ENCODE measurements around the gene ADCY7.

The ADCY7 gene

DNA sequence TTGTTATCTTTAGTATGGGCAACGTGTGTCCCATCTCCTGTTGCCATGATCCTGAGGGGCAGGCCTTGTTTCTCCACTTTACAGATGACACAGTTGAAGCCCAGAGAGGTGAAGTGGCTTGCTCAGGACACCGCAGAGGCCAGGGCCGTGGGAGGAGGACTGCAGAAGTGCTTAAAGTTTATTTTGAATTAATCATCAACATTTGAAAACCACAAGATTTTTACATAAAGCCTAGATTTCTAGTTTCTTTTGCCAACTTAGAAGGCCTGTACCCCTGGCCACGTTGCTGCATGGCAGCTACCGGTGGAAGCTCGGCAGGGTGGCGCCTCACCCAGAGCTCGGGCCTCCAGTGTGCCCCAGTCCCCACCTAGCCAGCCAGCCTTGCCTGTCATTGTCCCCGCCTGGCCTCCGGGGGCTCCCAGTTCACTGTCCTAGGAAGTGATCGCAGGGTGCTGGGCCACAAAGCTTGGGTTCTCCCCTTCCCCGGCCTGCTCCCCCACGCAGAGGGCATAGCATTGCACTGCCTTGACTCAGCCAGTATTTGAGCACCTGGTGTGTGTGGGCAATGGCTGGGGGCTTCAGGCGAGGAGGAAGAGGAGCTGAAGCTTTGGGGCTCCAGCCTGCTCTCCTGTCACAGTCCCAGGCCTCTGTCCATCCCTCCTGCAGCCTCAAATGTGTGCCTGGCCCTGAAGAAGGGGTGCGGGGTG lies 14.8 kb upstream of the ADCY7 start:
- no peak for DNase-seq

- no peak for DNase-seq
Measured at GRCh38 chr16:50252082-50252611, 14.2 kb upstream of the ADCY7 start.

DNA sequence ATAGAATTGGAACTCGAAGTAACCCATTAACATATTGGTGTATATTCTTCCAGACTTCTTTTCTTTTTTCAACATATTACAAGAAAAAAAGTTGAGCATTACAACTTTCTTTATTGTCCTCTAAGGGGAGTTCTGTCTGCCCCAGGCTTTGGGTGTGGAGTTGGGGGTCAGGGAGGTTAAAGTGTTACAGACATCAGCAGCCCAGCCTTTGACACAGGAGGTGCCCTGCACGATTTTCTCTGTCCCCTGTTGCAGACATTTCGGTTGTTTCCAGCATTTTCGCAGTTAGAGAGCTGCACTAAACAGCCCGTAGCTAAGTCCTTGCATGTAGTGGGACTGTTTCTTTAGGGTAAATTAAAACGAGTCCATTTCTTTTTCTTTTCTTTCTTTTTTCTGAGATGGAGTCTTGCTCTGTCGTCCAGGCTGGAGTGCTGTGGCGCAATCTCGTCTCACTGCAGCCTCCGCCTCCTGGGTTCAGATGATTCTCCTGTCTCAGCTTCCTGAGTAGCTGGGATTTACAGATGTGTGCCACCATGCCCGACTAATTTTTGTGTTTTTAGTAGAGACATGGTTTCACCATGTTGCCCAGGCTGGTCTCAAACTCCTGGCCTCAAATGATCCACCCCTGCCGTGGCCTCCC lies 13.4 kb upstream of the ADCY7 start:
- DNase-seq = no peak

- DNase-seq = no peak
Measured at GRCh38 chr16:50253514-50253910, 12.8 kb upstream of the ADCY7 start.

- no peak for DNase-seq
Measured at GRCh38 chr16:50254072-50254471, 12.3 kb upstream of the ADCY7 start.

GRCh38 chr16:50255538-50255937 lies 10.8 kb upstream of the ADCY7 start:
- no peak for DNase-seq

DNA sequence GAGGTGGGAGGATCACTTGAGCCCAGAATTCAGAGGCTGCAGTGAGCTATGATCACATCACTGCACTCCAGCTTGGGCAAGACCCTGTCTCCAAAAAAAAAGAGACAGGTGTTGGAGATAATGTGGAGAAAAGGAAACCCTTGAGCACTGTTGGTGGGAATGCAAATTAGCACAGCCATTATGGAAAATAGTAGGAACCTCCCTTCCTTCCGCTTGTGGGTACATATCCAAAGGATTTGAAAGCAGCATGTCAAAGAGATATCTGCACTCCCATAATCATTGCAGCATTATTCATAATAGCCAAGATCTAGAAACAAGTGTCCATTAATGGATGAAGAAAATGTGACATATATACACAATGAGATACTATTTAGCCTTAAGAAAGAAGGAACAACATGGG lies 9.7 kb upstream of the ADCY7 start:
- no peak for DNase-seq

GRCh38 chr16:50257876-50258275 lies 8.5 kb upstream of the ADCY7 start:
- no peak for DNase-seq

DNA sequence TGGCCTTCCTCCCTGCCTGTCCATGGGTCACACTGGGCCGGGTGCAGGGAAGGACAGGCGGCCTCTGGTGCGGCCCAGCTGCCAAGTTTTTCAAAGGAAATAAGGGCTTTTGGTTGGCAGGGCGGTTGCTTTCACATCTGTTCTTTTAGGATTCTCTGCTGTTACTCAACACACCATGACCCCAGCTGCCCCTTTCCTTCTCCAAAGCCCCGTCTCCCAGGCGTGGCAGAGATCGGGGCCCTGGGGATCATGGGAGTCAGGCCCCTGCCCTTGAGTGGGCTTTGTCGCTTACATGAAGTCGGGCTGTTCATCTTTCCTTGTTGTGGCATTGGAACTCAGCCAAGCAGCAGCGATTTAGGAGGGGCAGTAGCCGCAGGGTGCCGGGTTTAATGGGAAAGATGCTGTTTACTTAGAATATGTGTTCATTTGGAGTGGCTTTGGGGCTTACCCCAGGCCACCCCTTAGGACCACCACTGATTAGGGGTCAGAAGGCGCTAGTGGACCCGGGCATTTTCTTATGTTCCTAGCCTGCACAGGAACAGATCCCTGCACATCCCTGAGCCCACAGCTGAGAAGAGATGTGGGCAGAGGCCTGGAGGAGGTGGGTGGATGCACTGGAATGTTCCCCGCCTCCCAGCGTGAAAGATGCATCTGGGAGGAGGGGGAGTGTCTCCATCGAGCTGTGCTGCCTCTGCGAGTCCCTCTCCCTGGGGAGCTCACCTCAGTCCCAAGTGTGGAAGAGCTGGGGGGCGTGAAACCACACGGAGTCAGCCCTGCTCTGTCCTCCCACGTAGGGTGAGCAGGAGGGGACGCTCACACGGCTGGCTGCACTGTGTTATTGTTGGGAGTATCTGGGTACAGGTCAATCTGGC lies 6.8 kb upstream of the ADCY7 start:
- DNase-seq = peak; percentile 91

GRCh38 chr16:50260206-50261159 lies 5.9 kb upstream of the ADCY7 start:
- DNase-seq = no peak

- DNase-seq = no peak
Measured at GRCh38 chr16:50261160-50261706, 5.1 kb upstream of the ADCY7 start.

DNA sequence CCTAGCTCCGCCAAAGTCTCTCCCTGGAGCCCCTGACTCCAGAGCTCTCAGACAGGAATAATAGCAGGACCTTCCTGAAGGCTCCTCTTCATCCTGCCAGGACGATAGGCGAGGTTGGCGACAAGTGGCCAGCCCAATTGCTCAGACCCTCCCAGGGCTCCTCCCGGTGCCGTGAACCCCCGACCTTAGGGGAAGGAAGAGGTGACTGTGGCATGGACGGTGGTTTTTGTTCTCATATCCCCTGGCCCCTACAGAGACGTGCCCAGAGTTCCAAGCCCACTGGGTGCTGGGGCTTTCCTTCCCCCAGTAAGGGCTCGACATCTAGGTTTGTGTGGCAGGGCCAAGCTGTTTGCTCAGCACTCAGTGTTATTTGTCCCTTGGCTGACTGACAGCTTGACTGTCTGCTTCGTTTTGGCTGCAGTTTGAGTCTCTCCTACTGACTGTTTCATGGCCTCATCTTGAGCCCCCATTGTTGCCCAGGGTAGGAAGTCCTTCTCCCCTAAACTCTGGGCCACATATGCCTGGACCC lies 4.6 kb upstream of the ADCY7 start:
- DNase-seq = peak; percentile 18

GRCh38 chr16:50263060-50263909 lies 3.1 kb upstream of the ADCY7 start:
- DNase-seq = no peak

- DNase-seq = no peak
Measured at GRCh38 chr16:50263940-50264929, 2.1 kb upstream of the ADCY7 start.

DNA sequence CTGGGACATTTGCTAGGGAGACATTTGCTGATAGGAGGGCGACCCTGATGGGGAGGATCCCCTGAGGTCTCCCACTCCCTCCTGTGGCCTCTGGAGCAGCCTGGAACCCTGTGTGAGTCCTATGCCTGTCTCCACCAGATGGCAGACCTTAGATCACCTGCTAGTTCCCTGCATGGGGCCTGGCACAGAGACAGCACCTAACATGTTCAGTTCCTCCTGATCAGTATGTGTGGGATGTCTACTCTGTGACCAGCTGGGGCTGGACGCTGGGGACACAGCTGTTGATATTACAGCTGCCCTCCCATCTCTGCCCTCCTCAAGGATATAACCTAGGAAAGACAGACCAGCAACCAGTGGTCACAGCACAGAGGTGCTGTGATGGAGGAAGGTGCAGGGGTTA lies 1.1 kb upstream of the ADCY7 start:
- peak; percentile 46 for DNase-seq

- DNase-seq = no peak
Measured at GRCh38 chr16:50265716-50266336, 525 bp upstream of the ADCY7 start.

- DNase-seq = no peak
Measured at GRCh38 chr16:50267151-50267631, 840 bp downstream of the ADCY7 start.

GRCh38 chr16:50267651-50268050 lies 1.3 kb downstream of the ADCY7 start:
- peak; percentile 32 for DNase-seq

DNA sequence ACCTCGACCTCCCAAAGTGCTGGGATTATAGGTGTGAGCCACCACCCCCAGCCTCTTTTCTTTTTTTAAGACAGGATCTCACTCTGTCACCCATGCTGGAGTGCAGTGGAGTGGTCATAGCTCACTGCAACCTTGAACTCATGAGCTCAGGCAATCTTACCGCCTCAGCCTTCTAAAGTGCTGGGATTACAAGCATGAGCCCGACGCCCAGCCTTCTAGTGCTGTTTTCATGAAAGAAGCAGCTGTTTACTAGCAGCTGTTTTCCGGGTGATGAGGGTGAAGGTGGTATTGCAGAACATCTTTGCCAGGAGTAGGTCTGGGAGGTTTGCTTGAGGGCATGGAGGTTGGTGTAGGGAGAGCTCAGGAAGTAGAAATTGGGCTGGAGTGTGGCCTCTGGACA lies 2.0 kb downstream of the ADCY7 start:
- peak; percentile 14 for DNase-seq

Measured in MV-4-11 (cell line).